CD4-positive, alpha-beta T cell treated with Interleukin-17A for 1 hour (primary cell): ENCODE measurements around the gene GRPR.

Experiments used
- DNase-seq: peaks from one replicate; pipeline ENCODE4 v3.0.0-alpha.2; 2020

Gene GRPR

DNA sequence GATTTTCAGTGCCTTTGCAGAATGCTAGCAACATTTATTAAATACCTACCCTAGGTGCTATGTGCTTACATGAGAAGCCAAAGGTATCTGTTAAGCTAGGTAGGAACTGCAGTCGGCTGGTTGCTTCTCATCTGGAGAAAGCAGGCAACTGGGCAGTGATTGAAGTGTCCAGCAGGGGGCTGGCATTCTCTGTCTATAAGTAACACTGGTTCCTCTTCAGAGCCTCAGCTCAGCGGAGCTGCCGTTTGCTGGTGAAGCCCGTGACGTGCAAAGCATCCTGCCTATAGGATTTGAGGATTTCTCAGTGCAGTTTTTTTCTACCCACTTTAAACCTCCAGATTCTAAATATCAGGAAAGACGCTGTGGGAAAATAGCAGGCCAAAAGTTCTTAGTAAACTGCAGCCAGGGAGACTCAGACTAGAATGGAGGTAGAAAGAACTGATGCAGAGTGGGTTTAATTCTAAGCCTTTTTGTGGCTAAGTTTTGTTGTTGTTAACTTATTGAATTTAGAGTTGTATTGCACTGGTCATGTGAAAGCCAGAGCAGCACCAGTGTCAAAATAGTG is at the start of gene GRPR:
Gene GRPR (plus strand): TSS at position 344 of the 565 bp plus-strand sequence. CDS start 389 bp downstream, outside the sequence.
- peak; percentile 45 for DNase-seq

DNA sequence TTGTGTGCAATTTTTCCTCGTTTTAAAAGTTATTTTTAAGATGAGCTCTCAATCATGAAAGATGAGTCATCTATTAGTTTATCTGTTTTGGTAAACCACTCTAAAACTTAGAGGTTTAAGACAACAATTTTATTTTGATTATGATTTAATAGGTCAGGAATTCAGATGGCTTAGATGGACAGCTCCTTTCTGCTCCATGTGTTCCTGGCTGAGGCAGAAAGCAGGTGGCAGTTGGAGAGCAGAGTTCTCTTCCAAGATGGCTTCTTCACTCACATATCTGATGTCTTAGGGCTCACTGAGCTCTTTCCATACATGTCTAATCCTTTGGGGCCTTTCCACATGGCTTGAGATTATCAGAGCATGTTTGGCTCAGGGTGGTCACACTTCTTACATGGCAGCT is 48.3 kb upstream of the GRPR start:
- no peak for DNase-seq

- no peak for DNase-seq
Measured at GRCh38 chrX:16076834-16077233, 46.5 kb upstream of the GRPR start.

- DNase-seq = no peak
Measured at GRCh38 chrX:16077811-16078210, 45.6 kb upstream of the GRPR start.

GRCh38 chrX:16081357-16081756 is 42.0 kb upstream of the GRPR start:
- no peak for DNase-seq

DNA sequence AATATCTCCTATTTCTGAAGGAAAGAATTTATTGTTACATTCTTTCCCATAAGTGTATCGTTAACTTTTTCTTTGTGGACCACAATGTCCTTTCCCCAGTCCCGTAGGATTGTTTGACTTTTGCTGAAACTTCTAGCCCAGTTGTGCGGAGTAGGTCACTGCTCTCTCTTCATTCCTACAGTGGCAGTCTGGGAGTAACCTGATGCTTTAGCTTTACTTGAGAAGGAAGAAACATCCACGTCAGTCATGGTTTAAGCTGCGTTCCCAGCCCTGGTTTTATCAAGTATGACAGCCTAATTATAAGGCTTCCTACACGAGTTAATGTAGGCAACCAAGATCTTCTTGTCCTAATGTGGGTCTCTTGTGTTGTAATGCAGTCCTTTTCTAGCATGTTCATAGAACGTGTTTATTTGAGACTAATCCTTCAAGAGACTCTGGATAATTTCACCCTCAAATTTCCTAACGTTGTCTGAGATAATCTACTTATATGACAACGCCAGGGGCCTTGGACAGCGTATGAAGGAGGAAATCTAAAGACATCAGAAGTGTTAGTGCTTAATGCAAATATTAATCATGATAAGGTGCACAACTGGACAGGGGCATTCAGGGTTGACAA is 40.8 kb upstream of the GRPR start:
- no peak for DNase-seq

DNA sequence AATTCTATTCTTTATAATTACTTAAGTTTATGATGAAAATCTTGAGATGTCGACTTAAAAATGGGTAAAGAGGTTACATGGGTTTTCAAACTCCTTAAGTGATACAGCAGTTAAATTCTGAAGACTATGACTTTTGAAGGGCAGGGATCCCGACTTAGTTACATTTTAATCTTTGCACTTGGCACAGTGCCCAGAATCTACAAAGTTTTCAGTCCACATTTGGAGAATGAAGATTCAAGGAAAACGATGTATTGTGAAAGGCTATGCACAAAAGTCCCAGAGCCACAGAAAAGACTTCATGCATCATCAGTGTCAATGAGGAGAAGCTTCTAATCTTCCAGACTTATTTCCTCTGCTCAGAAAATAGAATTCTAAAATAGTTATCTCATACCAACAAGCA is 36.3 kb upstream of the GRPR start:
- DNase-seq = no peak

GRCh38 chrX:16089086-16089485 is 34.3 kb upstream of the GRPR start:
- DNase-seq = no peak

GRCh38 chrX:16096141-16096540 is 27.2 kb upstream of the GRPR start:
- DNase-seq = no peak

- no peak for DNase-seq
Measured at GRCh38 chrX:16100673-16101072, 22.7 kb upstream of the GRPR start.

- no peak for DNase-seq
Measured at GRCh38 chrX:16101581-16101980, 21.8 kb upstream of the GRPR start.

GRCh38 chrX:16103625-16104024 is 19.7 kb upstream of the GRPR start:
- no peak for DNase-seq

GRCh38 chrX:16112428-16112827 is 10.9 kb upstream of the GRPR start:
- DNase-seq = no peak

DNA sequence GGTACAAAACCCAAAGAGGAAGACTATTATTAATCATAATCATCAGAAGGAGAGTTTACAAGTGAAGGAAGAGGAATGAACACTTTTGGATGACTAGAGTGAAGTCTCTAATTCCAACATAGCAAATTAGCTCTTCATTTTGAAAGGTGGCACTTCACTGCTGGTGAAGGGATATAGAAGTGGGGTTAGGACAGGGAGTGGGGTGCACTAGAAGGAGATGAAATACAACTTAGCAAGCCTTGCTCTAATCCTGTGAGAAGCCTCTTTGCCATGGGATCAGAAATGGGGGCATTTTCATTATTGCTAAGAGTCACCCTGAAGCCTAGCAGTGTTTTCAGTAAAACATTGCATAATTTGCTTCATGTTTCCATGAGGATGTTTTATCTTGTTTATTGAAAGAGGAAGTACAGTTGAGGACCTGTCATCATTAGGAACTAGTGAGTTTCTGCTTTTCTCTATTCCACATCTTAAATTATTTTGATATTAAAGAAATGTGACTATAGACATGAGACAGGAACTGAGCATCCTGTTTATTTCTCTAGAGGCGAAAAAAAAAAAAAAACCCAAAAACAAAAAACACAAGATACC is 9.3 kb upstream of the GRPR start:
- DNase-seq = peak; percentile 4

DNA sequence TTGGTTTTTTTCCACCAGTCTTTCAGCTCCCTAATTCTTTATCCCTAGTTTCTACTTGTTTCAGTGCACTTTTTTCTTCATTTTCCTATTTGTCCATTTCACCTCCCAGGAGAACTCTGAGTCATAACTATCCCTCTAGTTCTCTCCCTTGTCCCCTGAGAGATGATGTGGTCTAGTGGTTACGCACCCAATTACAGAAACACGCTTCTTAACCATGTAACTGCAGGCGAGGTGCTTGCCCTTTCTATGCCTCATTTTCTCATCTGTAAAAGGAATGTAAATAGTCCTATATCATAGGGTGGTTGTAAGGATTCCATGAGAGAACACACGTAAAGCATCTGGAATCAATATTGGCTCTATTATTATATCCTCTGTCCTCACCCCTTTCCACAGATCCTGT is 8.8 kb upstream of the GRPR start:
- no peak for DNase-seq

- no peak for DNase-seq
Measured at GRCh38 chrX:16119353-16120220, 3.8 kb upstream of the GRPR start.

DNA sequence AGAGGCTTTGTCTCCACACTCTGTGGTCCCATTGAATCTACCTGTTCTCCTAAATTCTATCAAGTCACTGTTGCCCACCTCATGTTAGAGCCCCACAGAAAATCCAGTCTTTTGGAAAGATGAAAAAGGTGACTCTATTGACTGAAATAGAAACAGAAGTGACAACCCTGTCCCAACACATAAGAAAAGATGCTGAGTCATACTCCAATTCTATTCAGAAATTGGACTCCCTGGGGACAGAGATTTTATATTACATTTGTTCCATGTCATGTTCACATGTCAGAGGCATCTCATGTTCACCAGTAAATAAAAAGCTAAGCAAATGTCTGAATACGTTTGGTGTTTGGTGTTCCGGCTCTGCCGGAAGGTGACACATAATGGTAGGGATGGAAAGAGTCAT is 2.9 kb upstream of the GRPR start:
- DNase-seq = no peak

DNA sequence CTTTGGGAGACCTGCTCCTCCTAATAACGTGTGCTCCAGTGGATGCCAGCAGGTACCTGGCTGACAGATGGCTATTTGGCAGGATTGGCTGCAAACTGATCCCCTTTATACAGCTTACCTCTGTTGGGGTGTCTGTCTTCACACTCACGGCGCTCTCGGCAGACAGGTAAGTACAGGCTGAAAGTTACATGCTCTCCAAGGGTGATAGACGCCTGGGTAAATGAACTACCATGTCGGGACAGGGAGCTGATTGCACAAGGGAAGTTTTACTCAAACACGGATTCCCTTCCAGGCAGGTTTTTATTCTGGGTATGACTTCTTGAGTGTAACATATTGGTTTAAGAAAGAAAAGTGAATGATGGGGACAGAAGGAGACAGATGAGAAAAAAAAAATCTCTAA is 836 bp downstream of the GRPR start:
- DNase-seq = no peak

DNA sequence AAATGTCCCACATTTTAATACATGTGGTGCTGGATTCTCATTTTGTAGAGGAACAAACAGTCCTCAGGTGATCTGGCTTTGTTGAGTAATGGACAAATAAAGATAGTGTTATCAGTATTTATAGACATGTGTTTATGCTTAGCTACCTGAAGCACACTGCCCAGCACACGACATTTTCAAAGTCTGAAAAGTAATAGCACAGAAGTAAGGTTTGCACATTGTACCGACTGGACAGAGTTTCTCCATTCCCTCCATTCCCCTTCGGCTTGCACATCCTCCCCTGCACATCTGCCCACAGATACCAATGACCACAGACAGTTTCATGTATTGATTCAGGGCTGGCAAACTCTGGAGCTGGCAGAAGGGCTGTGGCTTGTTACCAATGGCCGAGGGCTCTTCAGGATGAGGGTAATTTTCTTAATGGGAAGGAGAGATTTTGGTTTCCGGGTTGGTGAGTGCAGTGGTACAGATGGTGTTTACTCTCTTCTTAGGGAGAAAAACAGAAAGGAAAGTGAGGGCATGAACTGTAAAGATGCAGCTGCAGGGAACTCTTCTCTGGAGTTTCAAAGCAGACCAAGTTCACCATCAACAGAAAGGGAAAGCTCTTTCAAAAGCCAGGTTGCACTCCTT is 2.3 kb downstream of the GRPR start:
- DNase-seq = no peak

DNA sequence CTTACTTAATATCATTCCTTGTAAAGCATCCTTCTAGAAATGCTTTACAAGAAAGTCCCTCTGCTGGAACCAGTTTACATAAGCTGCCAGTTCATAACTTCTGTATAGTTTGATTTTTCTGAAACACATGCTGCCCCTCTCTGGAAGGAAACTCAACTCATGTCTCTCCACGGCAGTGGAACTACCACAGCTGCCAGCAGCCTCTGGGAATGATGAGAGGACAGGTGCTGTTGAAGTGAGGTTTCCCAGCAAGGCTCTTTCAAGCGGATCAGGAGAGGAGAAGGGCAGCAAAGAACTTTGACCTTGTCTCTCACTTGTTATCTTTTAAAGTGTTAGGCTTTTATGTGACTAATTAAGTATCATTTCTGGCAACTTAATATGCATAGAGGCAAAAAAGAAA is 7.3 kb downstream of the GRPR start:
- no peak for DNase-seq

GRCh38 chrX:16134936-16135335 is 11.6 kb downstream of the GRPR start:
- DNase-seq = no peak

DNA sequence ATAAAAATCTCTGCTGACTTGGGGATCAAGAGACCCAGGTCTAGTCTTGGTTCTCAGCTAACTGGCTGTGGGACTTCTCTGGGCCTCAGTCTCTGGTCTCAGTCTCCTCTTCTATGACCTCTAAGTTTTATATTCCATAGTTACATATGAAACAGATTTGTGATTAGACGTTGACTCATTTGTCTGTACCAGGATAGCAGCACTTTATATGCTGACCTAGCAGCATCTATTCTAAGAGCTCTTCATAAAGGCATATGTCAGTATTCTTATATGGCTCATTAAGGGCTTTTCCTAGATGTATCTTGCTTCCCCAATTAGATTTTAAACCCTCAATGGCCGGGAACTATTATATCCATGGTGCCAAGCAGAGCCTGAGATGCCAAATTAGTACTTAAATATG is 12.7 kb downstream of the GRPR start:
- no peak for DNase-seq

DNA sequence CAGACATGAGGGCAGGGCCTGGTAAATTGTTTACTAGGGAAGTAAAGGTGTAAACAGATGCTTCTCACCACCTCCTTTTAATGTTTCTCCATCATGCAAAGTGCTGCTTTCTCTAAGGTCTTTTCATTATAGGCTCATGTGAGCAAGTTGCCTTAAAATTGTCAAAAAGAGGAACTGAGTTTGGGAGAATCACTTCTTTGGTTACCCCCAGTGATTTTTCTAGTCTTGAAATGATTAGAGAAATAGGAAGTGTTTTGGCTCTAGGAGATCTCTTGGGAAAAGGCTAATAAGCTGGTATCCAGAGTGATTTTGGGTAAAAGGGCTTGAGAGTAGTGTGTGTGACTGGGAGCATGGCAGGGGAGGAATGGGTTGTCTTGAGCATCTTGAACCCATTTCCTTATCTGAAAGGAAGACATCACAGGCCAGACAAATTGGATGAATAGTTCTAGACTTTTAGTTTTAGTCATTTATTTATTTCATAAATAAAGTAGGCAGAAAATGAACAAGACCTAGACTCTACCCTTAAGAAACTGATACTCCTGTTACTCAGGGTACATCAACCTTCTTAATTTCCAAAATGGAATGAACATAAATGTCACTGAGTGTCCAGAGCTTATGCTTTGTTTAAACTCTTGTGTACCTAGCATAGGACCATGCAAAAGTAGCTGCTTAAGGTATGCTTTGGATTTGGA is 14.2 kb downstream of the GRPR start:
- DNase-seq = no peak
